ENCODE measurements around the gene AKNAD1.

DNA sequence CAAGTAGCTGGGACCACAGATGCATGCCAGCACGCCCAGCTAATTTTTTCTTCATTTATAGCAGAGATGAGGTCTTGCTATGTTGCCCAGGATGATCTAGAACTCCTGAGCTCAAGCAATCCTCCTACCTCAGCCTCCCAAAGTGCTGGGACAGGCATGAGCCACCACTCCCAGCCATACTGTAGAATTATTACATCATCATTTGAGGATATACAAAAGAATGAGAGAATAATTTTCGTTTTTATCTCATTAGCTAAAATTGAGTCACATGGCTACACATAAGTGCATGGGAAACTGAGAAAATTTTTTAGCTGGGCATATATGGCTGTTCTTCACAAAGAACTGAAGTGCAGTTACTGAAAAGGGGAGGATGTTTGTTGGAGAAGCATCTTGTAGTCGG, 89.2 kb downstream of the AKNAD1 start:
- TF ChIP-seq, protein P1, sequence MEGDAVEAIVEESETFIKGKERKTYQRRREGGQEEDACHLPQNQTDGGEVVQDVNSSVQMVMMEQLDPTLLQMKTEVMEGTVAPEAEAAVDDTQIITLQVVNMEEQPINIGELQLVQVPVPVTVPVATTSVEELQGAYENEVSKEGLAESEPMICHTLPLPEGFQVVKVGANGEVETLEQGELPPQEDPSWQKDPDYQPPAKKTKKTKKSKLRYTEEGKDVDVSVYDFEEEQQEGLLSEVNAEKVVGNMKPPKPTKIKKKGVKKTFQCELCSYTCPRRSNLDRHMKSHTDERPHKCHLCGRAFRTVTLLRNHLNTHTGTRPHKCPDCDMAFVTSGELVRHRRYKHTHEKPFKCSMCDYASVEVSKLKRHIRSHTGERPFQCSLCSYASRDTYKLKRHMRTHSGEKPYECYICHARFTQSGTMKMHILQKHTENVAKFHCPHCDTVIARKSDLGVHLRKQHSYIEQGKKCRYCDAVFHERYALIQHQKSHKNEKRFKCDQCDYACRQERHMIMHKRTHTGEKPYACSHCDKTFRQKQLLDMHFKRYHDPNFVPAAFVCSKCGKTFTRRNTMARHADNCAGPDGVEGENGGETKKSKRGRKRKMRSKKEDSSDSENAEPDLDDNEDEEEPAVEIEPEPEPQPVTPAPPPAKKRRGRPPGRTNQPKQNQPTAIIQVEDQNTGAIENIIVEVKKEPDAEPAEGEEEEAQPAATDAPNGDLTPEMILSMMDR (IDR thresholded peaks at IDR 0.05) = no peak
- no peak for TF ChIP-seq EZH2 (IDR thresholded peaks at IDR 0.05; ENCODE audit: borderline replicate concordance, insufficient read depth, low read depth, low read length, poor library complexity, severe bottlenecking)
